IPS DF 6.9 (cell line): ENCODE results near the gene FIGNL1.
A peak's percentile ranks its signal among the peaks of the same experiment; 100 is the strongest.
"Not testable (repeated sequence)": the region's sequence is repeated elsewhere in the genome, so short reads cannot be mapped to it uniquely, and the experiment has no call there.

Experiments
- DNase-seq: peaks from one replicate; pipeline ENCODE4 v3.0.0-alpha.2; 2013; ENCODE audit warnings: low read depth, low spot score
- H3K27ac ChIP-seq: one replicate; pipeline ENCODE4 v1.5.1; 2013; ENCODE audit warnings: low read length, control low read depth
- H3K27me3 ChIP-seq: 2 replicates; pipeline ENCODE4 v1.6.1; 2013; ENCODE audit warnings: mild to moderate bottlenecking, low read length; ENCODE audit not compliant: control insufficient read depth, insufficient read depth
- H3K36me3 ChIP-seq: 2 replicates; pipeline ENCODE4 v1.6.1; 2013; ENCODE audit warnings: low read length; ENCODE audit not compliant: control insufficient read depth, insufficient read depth
- H3K4me1 ChIP-seq: 2 replicates; pipeline ENCODE4 v1.6.1; 2013; ENCODE audit warnings: low read length; ENCODE audit not compliant: control insufficient read depth, insufficient read depth
- H3K4me3 ChIP-seq: 2 replicates; pipeline ENCODE4 v1.5.1; 2013; ENCODE audit warnings: mild to moderate bottlenecking, low read length
- H3K9me3 ChIP-seq: 2 replicates; pipeline ENCODE4 v1.6.1; 2013; ENCODE audit warnings: low read length, inconsistent platforms; ENCODE audit not compliant: control insufficient read depth, insufficient read depth
- WGBS: extraction: QIAGEN DNeasy Blood & Tissue Kit; methylation state at CpG from one replicate; pipeline ENCODE4 v1.1.7; 2013; ENCODE audit warnings: mixed read lengths, missing lambda C conversion rate; ENCODE audit not compliant: insufficient read length, insufficient coverage; 5-methylcytosine and 5-hydroxymethylcytosine counted together

FIGNL1 gene

DNA sequence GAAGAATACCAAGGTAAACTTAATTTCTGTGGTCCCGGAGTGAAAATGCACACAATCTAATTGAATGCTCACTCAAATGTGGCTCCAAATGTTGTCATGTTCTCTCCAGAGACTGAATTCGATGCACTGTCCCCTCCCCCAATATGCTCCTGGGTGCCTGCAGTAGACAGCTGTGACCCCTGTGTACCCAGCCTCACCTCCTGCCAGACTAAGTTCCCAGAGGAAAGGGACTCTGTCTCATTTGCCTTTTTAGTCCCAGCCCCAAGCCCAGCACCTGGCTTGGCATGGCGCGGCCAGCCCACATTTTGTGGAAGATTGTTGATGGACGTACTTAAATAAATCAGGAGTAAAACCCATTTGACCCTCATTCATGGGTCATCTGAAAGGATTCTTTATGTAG is 21.8 kb upstream of the FIGNL1 start:
- DNase-seq = no peak
- H3K27ac ChIP-seq = no peak overlapping the region
- H3K9me3 ChIP-seq = no peaks in the 10 kb centered on the region
- H3K27me3 ChIP-seq = no peaks in the 10 kb centered on the region
- H3K4me3 ChIP-seq = no peak overlapping the region
- no CpG with 5 or more reads among the region's 5 CpGs for WGBS
- no peaks in the 10 kb centered on the region for H3K4me1 ChIP-seq
- no peaks in the 10 kb centered on the region for H3K36me3 ChIP-seq

GRCh38 chr7:50470250-50471163 is 20.4 kb upstream of the FIGNL1 start:
- no peaks in the 10 kb centered on the region for H3K9me3 ChIP-seq
- H3K4me3 ChIP-seq = no peak overlapping the region
- no peaks in the 10 kb centered on the region for H3K27me3 ChIP-seq
- WGBS = no CpG with 5 or more reads among the region's 17 CpGs
- no peaks in the 10 kb centered on the region for H3K4me1 ChIP-seq
- H3K36me3 ChIP-seq = no peaks in the 10 kb centered on the region
- DNase-seq = no peak
- no peak overlapping the region for H3K27ac ChIP-seq

DNA sequence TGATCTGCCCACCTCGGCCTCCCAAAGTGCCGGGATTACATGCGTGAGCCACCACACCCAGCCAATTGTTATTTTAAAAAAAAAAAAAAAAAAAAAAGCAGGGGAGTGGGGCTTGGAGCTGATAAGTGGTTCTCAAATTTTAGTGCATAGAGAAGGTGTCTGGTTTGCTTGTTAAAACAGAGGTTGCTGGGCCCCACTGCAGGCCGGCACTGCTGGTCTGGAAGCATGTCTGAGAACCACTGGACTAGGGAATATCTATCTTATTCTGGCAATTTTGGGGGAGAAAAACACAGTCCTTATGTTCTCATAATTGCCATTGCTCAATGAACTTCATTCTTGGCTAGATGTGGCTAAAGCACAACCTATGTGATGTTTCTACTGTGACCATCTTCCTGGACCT is 19.0 kb upstream of the FIGNL1 start:
- WGBS = no CpG with 5 or more reads among the region's 4 CpGs
- Histone ChIP-seq H3K4me1 (no peaks in the 10 kb centered on the region), H3K9me3 (no peaks in the 10 kb centered on the region; the same call in 1 of the 2 replicates)

DNA sequence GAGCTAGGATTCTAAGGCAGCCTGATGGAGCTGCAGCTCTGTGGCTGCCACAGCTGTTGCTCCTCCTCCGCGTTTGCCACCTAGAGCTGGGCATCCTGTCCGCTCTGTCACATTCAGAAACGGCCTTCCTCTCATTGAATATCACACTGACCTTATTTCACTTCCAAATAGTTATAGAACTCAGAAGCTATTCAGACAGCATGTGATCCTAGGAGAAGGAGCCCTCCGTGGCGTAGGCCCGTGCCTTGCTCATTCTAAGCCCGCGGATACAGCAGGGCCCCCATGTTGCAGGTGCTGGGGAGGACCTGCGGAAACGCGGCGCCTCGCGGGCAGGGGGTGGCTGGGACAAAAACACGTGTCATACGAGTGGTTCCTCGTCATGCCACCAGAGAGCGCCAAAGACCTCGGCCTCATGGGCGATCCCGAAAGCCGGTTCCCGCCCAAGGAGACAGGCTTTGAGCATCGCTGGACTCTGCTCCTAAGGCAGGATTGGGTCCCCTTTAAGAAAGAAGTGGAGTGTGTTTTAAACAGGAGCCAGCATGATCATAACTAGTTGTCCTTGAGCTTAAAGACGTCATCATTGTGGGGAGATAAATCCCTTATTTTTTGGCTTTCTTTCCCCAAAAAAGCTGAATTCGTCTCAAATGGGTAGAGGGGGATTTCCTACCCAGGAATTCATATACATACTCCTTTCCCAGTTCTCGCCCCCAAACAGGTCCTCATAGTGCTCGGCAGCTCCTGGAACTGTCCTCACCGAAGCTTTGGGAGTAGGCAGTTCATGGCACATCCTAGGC is 17.9 kb upstream of the FIGNL1 start:
- no peak overlapping the region for H3K4me3 ChIP-seq
- H3K27me3 ChIP-seq = no peaks in the 10 kb centered on the region
- no peaks in the 10 kb centered on the region; the same call in 1 of the 2 replicates for H3K9me3 ChIP-seq
- DNase-seq = peak; percentile 75
- no peaks in the 10 kb centered on the region for H3K36me3 ChIP-seq
- H3K4me1 ChIP-seq = no peaks in the 10 kb centered on the region
- no peak overlapping the region for H3K27ac ChIP-seq
- no CpG with 5 or more reads among the region's 30 CpGs for WGBS

More for the DNA sequence above, 19.0 kb upstream of the FIGNL1 start:
- Histone ChIP-seq H3K27ac (no peak overlapping the region), H3K36me3 (no peaks in the 10 kb centered on the region), H3K4me3 (no peak overlapping the region), H3K27me3 (no peaks in the 10 kb centered on the region)
- no peak for DNase-seq

DNA sequence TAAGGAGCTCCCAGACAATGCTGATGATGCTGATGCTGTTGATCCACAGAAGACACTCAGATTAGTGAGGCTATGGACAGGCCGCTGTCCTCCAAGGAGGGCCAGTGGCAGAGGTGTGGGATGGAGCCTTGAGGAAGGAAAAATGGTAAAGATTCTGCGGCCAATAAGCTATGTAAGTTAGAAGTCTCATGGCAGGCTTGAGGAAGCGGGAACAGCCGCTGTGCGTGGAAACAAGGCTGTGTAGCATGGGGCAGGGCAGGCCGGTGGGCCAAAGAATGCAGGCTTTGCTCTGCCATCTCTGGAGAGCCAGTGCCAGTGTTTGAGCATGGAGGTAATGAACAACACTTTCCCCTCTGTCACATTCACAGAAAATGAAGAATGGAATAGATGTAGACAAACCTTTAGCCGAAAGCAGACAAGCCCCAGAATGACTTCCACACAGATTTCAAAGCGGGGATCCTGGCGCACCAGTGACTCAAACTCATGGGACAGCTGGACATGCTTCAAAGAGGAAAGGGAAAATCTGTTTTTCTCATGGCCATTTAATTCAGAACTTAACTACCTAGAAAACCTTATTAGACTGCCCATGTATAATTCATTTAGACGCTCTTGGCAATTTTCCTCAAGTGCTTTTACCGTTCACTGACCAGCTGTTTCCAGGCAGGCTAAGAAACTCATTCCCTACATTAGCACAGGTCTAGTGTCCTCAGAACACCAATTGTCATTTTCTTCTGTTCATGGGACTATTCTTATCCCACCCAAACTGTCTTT is 16.9 kb upstream of the FIGNL1 start:
- no peak overlapping the region for H3K4me3 ChIP-seq
- H3K4me1 ChIP-seq = no peaks in the 10 kb centered on the region
- WGBS = no CpG with 5 or more reads among the region's 11 CpGs
- H3K9me3 ChIP-seq = no peaks in the 10 kb centered on the region; the same call in 1 of the 2 replicates
- no peak for DNase-seq
- H3K27me3 ChIP-seq = no peaks in the 10 kb centered on the region
- H3K36me3 ChIP-seq = no peaks in the 10 kb centered on the region
- no peak overlapping the region for H3K27ac ChIP-seq

- whole genome bisulfite sequencing = no CpG with 5 or more reads among the region's 13 CpGs
- no peak for DNase-seq
- Histone ChIP-seq H3K4me1 (no peaks in the 10 kb centered on the region), H3K27me3 (no peaks in the 10 kb centered on the region), H3K36me3 (no peaks in the 10 kb centered on the region), H3K27ac (no peak overlapping the region), H3K9me3 (no peaks in the 10 kb centered on the region; the same call in 1 of the 2 replicates), H3K4me3 (no peak overlapping the region)
These were observed 12.9 kb upstream of the FIGNL1 start for GRCh38 chr7:50463035-50463434.

- H3K9me3 ChIP-seq = no peaks in the 10 kb centered on the region; the same call in 1 of the 2 replicates
- H3K4me1 ChIP-seq = no peaks in the 10 kb centered on the region
- WGBS = no CpG with 5 or more reads among the region's 4 CpGs
- H3K27me3 ChIP-seq = no peaks in the 10 kb centered on the region
- no peak overlapping the region for H3K27ac ChIP-seq
- no peak overlapping the region for H3K4me3 ChIP-seq
- no peak for DNase-seq
- H3K36me3 ChIP-seq = no peaks in the 10 kb centered on the region
These were observed 12.2 kb upstream of the FIGNL1 start for GRCh38 chr7:50462361-50462760.

DNA sequence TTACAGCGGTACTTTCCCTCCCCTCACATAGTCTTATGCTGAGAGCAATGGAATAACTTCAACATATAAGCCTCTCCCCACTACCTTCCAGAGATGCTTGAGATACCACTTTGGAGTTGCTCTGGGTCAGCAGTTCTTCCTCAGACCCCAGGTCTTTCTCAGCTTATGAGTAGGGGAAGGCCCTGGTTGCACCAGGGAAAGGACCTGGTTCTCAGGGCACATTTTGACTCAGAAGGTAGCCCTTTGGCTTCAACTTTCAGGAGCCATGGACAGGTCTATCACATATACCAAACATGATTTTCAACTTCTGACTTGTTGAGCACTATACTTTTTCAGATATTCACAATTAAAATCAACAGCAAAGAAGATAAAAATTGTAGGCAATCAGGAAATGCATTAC is 11.5 kb upstream of the FIGNL1 start:
- Histone ChIP-seq H3K27me3 (no peaks in the 10 kb centered on the region), H3K9me3 (no peaks in the 10 kb centered on the region; the same call in 1 of the 2 replicates), H3K36me3 (no peaks in the 10 kb centered on the region), H3K4me3 (no peak overlapping the region), H3K27ac (no peak overlapping the region), H3K4me1 (no peaks in the 10 kb centered on the region)
- WGBS = no CpG with 5 or more reads among the region's 1 CpG
- no peak for DNase-seq

- not testable (repeated sequence) for H3K27me3 ChIP-seq, H3K4me1 ChIP-seq, H3K4me3 ChIP-seq, DNase-seq, H3K27ac ChIP-seq, H3K36me3 ChIP-seq, H3K9me3 ChIP-seq
- WGBS = no CpG with 5 or more reads among the region's 27 CpGs
These were observed 9.0 kb upstream of the FIGNL1 start for GRCh38 chr7:50459183-50459582.

GRCh38 chr7:50458651-50459050 is 8.5 kb upstream of the FIGNL1 start:
- no CpG with 5 or more reads among the region's 4 CpGs for WGBS
- not testable (repeated sequence) for H3K27ac ChIP-seq, H3K36me3 ChIP-seq, H3K4me1 ChIP-seq, H3K4me3 ChIP-seq, H3K27me3 ChIP-seq, H3K9me3 ChIP-seq, DNase-seq
